Testis (tissue), 2 donors: ENCODE results near the gene ADCY6.

Source experiments
- POLR2A ChIP-seq: fragments of 450-650 bp; IDR thresholded peaks from one replicate; pipeline ENCODE4 v1.6.1; 2017; ENCODE audit warnings: antibody characterized with exemption, mild to moderate bottlenecking, moderate library complexity
- TF ChIP-seq, protein P1 (sequence below), 3 experiments: fragments of 450-650 bp in 2 of 3; fragments of 200-600 bp in 1 of 3; sonication (generic) in 1 of 3; IDR thresholded peaks; one replicate each; pipeline ENCODE4 v1.5.1; 2016 to 2019; ENCODE audit warnings: antibody characterized with exemption in 3 of 3, mild to moderate bottlenecking in 2 of 3, moderate library complexity in 1 of 3

DNA sequence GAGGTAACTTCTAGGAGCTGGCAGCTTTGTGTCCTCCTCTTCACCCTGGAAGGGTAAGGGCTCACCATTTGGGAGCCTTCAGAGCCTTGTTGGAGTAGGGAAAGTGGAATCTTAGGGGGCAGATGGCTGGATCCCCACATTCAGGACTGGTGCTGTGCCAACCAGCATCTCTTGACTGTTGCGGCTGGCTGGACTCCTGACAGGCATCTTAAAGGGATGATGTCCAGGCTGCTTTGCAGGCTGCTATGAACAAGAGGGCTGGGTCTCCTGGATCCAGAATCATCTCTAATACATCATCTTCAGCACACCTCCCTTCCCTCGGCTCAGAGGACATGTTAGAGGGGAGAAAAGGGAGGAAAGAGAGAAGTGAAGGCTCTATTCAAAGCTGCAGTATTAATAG lies 33.8 kb upstream of the ADCY6 start:
- TF ChIP-seq, protein P1, sequence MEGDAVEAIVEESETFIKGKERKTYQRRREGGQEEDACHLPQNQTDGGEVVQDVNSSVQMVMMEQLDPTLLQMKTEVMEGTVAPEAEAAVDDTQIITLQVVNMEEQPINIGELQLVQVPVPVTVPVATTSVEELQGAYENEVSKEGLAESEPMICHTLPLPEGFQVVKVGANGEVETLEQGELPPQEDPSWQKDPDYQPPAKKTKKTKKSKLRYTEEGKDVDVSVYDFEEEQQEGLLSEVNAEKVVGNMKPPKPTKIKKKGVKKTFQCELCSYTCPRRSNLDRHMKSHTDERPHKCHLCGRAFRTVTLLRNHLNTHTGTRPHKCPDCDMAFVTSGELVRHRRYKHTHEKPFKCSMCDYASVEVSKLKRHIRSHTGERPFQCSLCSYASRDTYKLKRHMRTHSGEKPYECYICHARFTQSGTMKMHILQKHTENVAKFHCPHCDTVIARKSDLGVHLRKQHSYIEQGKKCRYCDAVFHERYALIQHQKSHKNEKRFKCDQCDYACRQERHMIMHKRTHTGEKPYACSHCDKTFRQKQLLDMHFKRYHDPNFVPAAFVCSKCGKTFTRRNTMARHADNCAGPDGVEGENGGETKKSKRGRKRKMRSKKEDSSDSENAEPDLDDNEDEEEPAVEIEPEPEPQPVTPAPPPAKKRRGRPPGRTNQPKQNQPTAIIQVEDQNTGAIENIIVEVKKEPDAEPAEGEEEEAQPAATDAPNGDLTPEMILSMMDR (IDR thresholded peaks at IDR 0.05) = no peak
- TF ChIP-seq POLR2A = no peak
